ENCODE measurements around the gene LUZP1.
A peak's percentile ranks its signal among the peaks of the same experiment; 100 is the strongest.

LUZP1 gene

GRCh38 chr1:23083714-23084480, 84.8 kb downstream of the LUZP1 start:
- TF ChIP-seq REST (IDR thresholded peaks at IDR 0.05; ENCODE audit: insufficient read depth in 1 of 2, low read depth in 2 of 2, low read length in 2 of 2): no peak
- 0 out of 2 replicates have a peak, but pooled peaks have one; percentile 14 for TF ChIP-seq POLR2AphosphoS5 (IDR thresholded peaks at IDR 0.05; ENCODE audit: low read depth, low read length)
- TF ChIP-seq SIN3A (IDR thresholded peaks at IDR 0.05; ENCODE audit: borderline replicate concordance, insufficient read depth, low read length): no peak

GRCh38 chr1:23081376-23081775, 87.3 kb downstream of the LUZP1 start:
- TF ChIP-seq POLR2AphosphoS5 (IDR thresholded peaks at IDR 0.05; ENCODE audit: low read depth, low read length): no peak
- no peak for TF ChIP-seq SIN3A (IDR thresholded peaks at IDR 0.05; ENCODE audit: borderline replicate concordance, insufficient read depth, low read length)
- no peak for TF ChIP-seq FOXP2 (optimal IDR thresholded peaks at IDR 0.05; ENCODE audit: borderline replicate concordance, extremely low read depth, extremely low read length, insufficient read depth)
- no peak for TF ChIP-seq REST (IDR thresholded peaks at IDR 0.05; ENCODE audit: insufficient read depth in 1 of 2, low read depth in 2 of 2, low read length in 2 of 2)
- TF ChIP-seq TAF1 (IDR thresholded peaks at IDR 0.05; ENCODE audit: borderline replicate concordance, insufficient read depth, low read length): no peak

- TF ChIP-seq REST (IDR thresholded peaks at IDR 0.05; ENCODE audit: insufficient read depth in 1 of 2, low read depth in 2 of 2, low read length in 2 of 2) (peak in 1 of 2 experiments; percentile 70; a peak in 1 of 4 replicates), POLR2AphosphoS5 (IDR thresholded peaks at IDR 0.05; ENCODE audit: low read depth, low read length) (no peak)
Observed at GRCh38 chr1:23080885-23081284, 87.8 kb downstream of the LUZP1 start.

- TF ChIP-seq POLR2AphosphoS5 (IDR thresholded peaks at IDR 0.05; ENCODE audit: low read depth, low read length): no peak
Observed at GRCh38 chr1:23079025-23079424, 89.6 kb downstream of the LUZP1 start.

GRCh38 chr1:23074012-23074411, 94.6 kb downstream of the LUZP1 start:
- TF ChIP-seq REST (IDR thresholded peaks at IDR 0.05; ENCODE audit: insufficient read depth in 1 of 2, low read depth in 2 of 2, low read length in 2 of 2) (no peak), SIN3A (IDR thresholded peaks at IDR 0.05; ENCODE audit: borderline replicate concordance, insufficient read depth, low read length) (no peak), FOXP2 (optimal IDR thresholded peaks at IDR 0.05; ENCODE audit: borderline replicate concordance, extremely low read depth, extremely low read length, insufficient read depth) (no peak), POLR2AphosphoS5 (IDR thresholded peaks at IDR 0.05; ENCODE audit: low read depth, low read length) (no peak), TAF1 (IDR thresholded peaks at IDR 0.05; ENCODE audit: borderline replicate concordance, insufficient read depth, low read length) (no peak)
